Measurements from ENCODE around the gene RBM25.

Gene RBM25

GRCh38 chr14:73105050-73105449 lies 46.7 kb downstream of the RBM25 start:
- DNase-seq (ENCODE audit: low read depth), result no peak
- TF ChIP-seq CTCF (conservative IDR thresholded peaks at IDR 0.05; ENCODE audit: low read depth, low read length), result no peak
- no peak overlapping the region for H3K4me3 ChIP-seq (ENCODE audit: low read length)

- no peak for TF ChIP-seq CTCF (conservative IDR thresholded peaks at IDR 0.05; ENCODE audit: low read depth, low read length)
- no peak overlapping the region for H3K4me3 ChIP-seq (ENCODE audit: low read length)
- DNase-seq (ENCODE audit: low read depth), result no peak
These were observed 47.4 kb downstream of the RBM25 start for GRCh38 chr14:73105727-73106126.

GRCh38 chr14:73116079-73116665 lies 57.8 kb downstream of the RBM25 start:
- H3K4me3 ChIP-seq (ENCODE audit: low read length), result no peak overlapping the region
- TF ChIP-seq CTCF (conservative IDR thresholded peaks at IDR 0.05; ENCODE audit: low read depth, low read length), result no peak
- DNase-seq (ENCODE audit: low read depth), result no peak

GRCh38 chr14:73124180-73124894 lies 66.0 kb downstream of the RBM25 start:
- TF ChIP-seq CTCF (conservative IDR thresholded peaks at IDR 0.05; ENCODE audit: low read depth, low read length), result no peak
- no peak overlapping the region for H3K4me3 ChIP-seq (ENCODE audit: low read length)
- DNase-seq (ENCODE audit: low read depth), result no peak

GRCh38 chr14:73125169-73125588 lies 66.8 kb downstream of the RBM25 start:
- no peak for TF ChIP-seq CTCF (conservative IDR thresholded peaks at IDR 0.05; ENCODE audit: low read depth, low read length)
- H3K4me3 ChIP-seq (ENCODE audit: low read length), result no peak overlapping the region
- no peak for DNase-seq (ENCODE audit: low read depth)

GRCh38 chr14:73125746-73126145 lies 67.4 kb downstream of the RBM25 start:
- H3K4me3 ChIP-seq (ENCODE audit: low read length), result no peak overlapping the region
- TF ChIP-seq CTCF (conservative IDR thresholded peaks at IDR 0.05; ENCODE audit: low read depth, low read length), result no peak
- DNase-seq (ENCODE audit: low read depth), result no peak

- no peak for TF ChIP-seq CTCF (conservative IDR thresholded peaks at IDR 0.05; ENCODE audit: low read depth, low read length)
- no peak for DNase-seq (ENCODE audit: low read depth)
- H3K4me3 ChIP-seq (ENCODE audit: low read length), result no peak overlapping the region
These were observed 75.5 kb downstream of the RBM25 start for GRCh38 chr14:73133795-73134194.

Measured in retinal pigment epithelial cell (primary cell).